ENCODE data around the gene ST14. TPM values are rescaled to one million over a fixed set of nuclear protein-coding genes. Genes with fewer than 3 reads are reported as not detected.

ST14 gene
- total RNA-seq, 1 experiment from 2014 or later: 33.9 TPM

DNA sequence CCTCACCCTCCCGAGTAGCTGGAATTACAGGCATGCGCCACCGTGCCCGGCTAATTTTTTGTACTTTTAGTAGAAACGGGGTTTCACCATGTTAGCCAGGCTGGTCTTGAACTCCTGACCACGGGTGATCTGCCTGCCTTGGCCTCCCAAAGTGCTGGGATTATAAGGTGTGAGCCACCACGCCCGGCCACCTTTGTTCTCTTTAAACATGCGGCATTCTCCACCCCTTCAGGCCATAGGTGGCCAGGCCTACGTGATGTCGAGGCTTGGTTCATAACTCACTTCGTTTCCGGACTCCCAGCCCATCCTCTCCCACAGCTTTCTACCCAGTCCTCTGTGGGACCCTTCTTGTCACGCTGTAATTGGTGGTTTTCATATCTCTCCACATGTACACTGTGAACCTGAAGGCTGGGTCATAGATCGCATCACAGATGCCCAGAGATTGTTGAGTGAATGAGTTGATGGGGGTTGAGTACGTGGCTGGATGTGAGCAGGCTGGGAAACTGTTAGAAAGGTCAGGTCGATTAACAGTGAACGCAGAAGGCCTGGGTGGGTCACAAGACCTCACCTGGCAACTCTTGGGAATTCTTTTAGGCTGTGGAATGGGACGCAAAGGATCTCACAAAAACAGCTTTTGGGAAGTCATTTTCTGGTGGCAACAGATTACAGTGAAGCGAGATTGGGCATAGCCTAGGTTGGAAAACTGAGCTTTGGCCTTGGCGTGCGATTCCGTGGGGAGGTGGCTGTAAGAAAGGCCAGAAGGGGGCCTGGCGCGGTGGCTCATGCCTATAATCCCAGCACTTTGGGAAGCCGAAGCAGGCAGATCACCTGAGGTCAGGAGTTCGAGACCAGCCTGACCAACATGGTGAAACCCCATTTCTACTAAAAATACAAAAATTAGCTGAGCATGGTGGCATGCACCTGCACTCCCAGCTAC is 44.5 kb downstream of the ST14 start:
- H3K27me3 Mint-ChIP-seq (ENCODE audit: low read depth): no peaks in the 10 kb centered on the region
- DNase-seq (ENCODE audit: low spot score) (no peak), ATAC-seq (no peak)
- ChIA-PET POLR2A (no interaction called here), CTCF (interaction anchor here (1.0 kb wide), 1 partner anchor 9 kb away, joined by 3 read pairs; no protein-coding TSS in a partner anchor)
- TF ChIP-seq, protein P1, sequence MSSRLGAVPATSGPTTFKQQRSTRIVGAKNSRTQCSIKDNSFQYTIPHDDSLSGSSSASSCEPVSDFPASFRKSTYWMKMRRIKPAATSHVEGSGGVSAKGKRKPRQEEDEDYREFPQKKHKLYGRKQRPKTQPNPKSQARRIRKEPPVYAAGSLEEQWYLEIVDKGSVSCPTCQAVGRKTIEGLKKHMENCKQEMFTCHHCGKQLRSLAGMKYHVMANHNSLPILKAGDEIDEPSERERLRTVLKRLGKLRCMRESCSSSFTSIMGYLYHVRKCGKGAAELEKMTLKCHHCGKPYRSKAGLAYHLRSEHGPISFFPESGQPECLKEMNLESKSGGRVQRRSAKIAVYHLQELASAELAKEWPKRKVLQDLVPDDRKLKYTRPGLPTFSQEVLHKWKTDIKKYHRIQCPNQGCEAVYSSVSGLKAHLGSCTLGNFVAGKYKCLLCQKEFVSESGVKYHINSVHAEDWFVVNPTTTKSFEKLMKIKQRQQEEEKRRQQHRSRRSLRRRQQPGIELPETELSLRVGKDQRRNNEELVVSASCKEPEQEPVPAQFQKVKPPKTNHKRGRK (CRISPR knock-in tag; IDR thresholded peaks at IDR 0.05; ENCODE audit: borderline replicate concordance): no peak
- TF ChIP-seq, protein P2, sequence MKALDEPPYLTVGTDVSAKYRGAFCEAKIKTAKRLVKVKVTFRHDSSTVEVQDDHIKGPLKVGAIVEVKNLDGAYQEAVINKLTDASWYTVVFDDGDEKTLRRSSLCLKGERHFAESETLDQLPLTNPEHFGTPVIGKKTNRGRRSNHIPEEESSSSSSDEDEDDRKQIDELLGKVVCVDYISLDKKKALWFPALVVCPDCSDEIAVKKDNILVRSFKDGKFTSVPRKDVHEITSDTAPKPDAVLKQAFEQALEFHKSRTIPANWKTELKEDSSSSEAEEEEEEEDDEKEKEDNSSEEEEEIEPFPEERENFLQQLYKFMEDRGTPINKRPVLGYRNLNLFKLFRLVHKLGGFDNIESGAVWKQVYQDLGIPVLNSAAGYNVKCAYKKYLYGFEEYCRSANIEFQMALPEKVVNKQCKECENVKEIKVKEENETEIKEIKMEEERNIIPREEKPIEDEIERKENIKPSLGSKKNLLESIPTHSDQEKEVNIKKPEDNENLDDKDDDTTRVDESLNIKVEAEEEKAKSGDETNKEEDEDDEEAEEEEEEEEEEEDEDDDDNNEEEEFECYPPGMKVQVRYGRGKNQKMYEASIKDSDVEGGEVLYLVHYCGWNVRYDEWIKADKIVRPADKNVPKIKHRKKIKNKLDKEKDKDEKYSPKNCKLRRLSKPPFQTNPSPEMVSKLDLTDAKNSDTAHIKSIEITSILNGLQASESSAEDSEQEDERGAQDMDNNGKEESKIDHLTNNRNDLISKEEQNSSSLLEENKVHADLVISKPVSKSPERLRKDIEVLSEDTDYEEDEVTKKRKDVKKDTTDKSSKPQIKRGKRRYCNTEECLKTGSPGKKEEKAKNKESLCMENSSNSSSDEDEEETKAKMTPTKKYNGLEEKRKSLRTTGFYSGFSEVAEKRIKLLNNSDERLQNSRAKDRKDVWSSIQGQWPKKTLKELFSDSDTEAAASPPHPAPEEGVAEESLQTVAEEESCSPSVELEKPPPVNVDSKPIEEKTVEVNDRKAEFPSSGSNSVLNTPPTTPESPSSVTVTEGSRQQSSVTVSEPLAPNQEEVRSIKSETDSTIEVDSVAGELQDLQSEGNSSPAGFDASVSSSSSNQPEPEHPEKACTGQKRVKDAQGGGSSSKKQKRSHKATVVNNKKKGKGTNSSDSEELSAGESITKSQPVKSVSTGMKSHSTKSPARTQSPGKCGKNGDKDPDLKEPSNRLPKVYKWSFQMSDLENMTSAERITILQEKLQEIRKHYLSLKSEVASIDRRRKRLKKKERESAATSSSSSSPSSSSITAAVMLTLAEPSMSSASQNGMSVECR (CRISPR knock-in tag; IDR thresholded peaks at IDR 0.05; ENCODE audit: borderline replicate concordance): no peak
- no peak for TF ChIP-seq KAT7 (CRISPR knock-in tag; IDR thresholded peaks at IDR 0.05; ENCODE audit: borderline replicate concordance)
- TF ChIP-seq MXD4 (CRISPR knock-in tag; IDR thresholded peaks at IDR 0.05; ENCODE audit: borderline replicate concordance): no peak
- H3K4me3 Mint-ChIP-seq: no peak overlapping the region
- H3K9me3 Mint-ChIP-seq: peaks cover 7% of the 10 kb centered on the region
- H3K27ac Mint-ChIP-seq: no peak overlapping the region
- H3K4me1 Mint-ChIP-seq: 0 out of 2 replicates have a peak, but pooled peaks cover 3% of the 10 kb centered on the region
- peaks cover 18% of the 10 kb centered on the region for H3K36me3 Mint-ChIP-seq

DNA sequence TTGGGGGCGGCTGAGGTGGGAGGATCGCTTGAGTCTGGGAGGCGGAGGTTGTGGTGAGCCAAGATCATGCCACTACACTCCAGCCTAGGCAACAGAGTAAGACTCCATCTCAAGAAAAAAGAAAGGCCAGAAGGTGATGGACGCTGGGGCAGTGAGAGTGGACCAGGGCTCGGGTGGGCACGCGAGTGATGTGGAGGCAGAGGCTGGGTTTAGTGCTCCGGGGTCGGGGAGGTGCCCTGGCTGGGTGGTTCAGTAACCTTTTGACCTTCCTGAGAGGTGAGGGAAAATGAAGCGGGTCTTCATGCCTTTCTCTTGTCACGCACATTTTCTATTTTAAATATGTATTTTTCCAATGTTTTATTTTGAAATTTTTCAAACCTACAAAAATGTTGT is 45.1 kb downstream of the ST14 start:
- DNase-seq (ENCODE audit: low spot score): no peak
- Mint-ChIP-seq H3K27ac (no peak overlapping the region), H3K4me1 (0 out of 2 replicates have a peak, but pooled peaks cover 3% of the 10 kb centered on the region), H3K27me3 (ENCODE audit: low read depth) (no peaks in the 10 kb centered on the region), H3K4me3 (no peak overlapping the region), H3K36me3 (peaks cover 18% of the 10 kb centered on the region), H3K9me3 (peaks cover 7% of the 10 kb centered on the region)
- ChIA-PET POLR2A (no interaction called here), CTCF (no interaction called here)
- no peak for ATAC-seq
- TF ChIP-seq, protein P3, sequence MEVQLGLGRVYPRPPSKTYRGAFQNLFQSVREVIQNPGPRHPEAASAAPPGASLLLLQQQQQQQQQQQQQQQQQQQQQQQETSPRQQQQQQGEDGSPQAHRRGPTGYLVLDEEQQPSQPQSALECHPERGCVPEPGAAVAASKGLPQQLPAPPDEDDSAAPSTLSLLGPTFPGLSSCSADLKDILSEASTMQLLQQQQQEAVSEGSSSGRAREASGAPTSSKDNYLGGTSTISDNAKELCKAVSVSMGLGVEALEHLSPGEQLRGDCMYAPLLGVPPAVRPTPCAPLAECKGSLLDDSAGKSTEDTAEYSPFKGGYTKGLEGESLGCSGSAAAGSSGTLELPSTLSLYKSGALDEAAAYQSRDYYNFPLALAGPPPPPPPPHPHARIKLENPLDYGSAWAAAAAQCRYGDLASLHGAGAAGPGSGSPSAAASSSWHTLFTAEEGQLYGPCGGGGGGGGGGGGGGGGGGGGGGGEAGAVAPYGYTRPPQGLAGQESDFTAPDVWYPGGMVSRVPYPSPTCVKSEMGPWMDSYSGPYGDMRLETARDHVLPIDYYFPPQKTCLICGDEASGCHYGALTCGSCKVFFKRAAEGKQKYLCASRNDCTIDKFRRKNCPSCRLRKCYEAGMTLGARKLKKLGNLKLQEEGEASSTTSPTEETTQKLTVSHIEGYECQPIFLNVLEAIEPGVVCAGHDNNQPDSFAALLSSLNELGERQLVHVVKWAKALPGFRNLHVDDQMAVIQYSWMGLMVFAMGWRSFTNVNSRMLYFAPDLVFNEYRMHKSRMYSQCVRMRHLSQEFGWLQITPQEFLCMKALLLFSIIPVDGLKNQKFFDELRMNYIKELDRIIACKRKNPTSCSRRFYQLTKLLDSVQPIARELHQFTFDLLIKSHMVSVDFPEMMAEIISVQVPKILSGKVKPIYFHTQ (CRISPR knock-in tag; IDR thresholded peaks at IDR 0.05): no peak
- TF ChIP-seq, protein P4, sequence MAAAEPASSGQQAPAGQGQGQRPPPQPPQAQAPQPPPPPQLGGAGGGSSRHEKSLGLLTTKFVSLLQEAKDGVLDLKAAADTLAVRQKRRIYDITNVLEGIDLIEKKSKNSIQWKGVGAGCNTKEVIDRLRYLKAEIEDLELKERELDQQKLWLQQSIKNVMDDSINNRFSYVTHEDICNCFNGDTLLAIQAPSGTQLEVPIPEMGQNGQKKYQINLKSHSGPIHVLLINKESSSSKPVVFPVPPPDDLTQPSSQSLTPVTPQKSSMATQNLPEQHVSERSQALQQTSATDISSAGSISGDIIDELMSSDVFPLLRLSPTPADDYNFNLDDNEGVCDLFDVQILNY (CRISPR knock-in tag; IDR thresholded peaks at IDR 0.05): no peak
- TF ChIP-seq, protein P5, sequence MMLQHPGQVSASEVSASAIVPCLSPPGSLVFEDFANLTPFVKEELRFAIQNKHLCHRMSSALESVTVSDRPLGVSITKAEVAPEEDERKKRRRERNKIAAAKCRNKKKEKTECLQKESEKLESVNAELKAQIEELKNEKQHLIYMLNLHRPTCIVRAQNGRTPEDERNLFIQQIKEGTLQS (CRISPR knock-in tag; conservative IDR thresholded peaks at IDR 0.05): no peak
- TF ChIP-seq, protein P6, sequence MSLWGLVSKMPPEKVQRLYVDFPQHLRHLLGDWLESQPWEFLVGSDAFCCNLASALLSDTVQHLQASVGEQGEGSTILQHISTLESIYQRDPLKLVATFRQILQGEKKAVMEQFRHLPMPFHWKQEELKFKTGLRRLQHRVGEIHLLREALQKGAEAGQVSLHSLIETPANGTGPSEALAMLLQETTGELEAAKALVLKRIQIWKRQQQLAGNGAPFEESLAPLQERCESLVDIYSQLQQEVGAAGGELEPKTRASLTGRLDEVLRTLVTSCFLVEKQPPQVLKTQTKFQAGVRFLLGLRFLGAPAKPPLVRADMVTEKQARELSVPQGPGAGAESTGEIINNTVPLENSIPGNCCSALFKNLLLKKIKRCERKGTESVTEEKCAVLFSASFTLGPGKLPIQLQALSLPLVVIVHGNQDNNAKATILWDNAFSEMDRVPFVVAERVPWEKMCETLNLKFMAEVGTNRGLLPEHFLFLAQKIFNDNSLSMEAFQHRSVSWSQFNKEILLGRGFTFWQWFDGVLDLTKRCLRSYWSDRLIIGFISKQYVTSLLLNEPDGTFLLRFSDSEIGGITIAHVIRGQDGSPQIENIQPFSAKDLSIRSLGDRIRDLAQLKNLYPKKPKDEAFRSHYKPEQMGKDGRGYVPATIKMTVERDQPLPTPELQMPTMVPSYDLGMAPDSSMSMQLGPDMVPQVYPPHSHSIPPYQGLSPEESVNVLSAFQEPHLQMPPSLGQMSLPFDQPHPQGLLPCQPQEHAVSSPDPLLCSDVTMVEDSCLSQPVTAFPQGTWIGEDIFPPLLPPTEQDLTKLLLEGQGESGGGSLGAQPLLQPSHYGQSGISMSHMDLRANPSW (CRISPR knock-in tag; conservative IDR thresholded peaks at IDR 0.05; ENCODE audit: low read depth): no peak
- TF ChIP-seq, protein P7, sequence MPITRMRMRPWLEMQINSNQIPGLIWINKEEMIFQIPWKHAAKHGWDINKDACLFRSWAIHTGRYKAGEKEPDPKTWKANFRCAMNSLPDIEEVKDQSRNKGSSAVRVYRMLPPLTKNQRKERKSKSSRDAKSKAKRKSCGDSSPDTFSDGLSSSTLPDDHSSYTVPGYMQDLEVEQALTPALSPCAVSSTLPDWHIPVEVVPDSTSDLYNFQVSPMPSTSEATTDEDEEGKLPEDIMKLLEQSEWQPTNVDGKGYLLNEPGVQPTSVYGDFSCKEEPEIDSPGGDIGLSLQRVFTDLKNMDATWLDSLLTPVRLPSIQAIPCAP (CRISPR knock-in tag; IDR thresholded peaks at IDR 0.05): no peak
- TF ChIP-seq IRF2 (CRISPR knock-in tag; IDR thresholded peaks at IDR 0.05; ENCODE audit: borderline replicate concordance, low read depth) (no peak), FOXK1 (CRISPR knock-in tag; IDR thresholded peaks at IDR 0.05) (no peak), TP53 (CRISPR knock-in tag; IDR thresholded peaks at IDR 0.05) (no peak)
- TF ChIP-seq, protein P8, sequence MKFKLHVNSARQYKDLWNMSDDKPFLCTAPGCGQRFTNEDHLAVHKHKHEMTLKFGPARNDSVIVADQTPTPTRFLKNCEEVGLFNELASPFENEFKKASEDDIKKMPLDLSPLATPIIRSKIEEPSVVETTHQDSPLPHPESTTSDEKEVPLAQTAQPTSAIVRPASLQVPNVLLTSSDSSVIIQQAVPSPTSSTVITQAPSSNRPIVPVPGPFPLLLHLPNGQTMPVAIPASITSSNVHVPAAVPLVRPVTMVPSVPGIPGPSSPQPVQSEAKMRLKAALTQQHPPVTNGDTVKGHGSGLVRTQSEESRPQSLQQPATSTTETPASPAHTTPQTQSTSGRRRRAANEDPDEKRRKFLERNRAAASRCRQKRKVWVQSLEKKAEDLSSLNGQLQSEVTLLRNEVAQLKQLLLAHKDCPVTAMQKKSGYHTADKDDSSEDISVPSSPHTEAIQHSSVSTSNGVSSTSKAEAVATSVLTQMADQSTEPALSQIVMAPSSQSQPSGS (CRISPR knock-in tag; IDR thresholded peaks at IDR 0.05; ENCODE audit: borderline replicate concordance, low read depth): no peak
- TF ChIP-seq, protein P9, sequence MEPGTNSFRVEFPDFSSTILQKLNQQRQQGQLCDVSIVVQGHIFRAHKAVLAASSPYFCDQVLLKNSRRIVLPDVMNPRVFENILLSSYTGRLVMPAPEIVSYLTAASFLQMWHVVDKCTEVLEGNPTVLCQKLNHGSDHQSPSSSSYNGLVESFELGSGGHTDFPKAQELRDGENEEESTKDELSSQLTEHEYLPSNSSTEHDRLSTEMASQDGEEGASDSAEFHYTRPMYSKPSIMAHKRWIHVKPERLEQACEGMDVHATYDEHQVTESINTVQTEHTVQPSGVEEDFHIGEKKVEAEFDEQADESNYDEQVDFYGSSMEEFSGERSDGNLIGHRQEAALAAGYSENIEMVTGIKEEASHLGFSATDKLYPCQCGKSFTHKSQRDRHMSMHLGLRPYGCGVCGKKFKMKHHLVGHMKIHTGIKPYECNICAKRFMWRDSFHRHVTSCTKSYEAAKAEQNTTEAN (CRISPR knock-in tag; IDR thresholded peaks at IDR 0.05): no peak
